RWPE2 (cell line): ENCODE results near the gene NAP1L4.

Experiments
- ATAC-seq: fragments of 200-7000 bp; cut with Tn5 transposase; 3 replicates; pipeline ENCODE4 v1.9.1; 2021; ENCODE audit warnings: low read depth
- DNase-seq: peaks from one replicate; pipeline ENCODE4 v3.0.0-alpha.2; 2020; ENCODE audit warnings: low spot score
- H3K27ac ChIP-seq: fragments of 450-650 bp; 2 replicates; pipeline ENCODE4 v1.5.1; 2017; ENCODE audit warnings: mild to moderate bottlenecking; ENCODE audit not compliant: poor library complexity, severe bottlenecking
- H3K27me3 ChIP-seq: fragments of 250-450 bp; sonication (Bioruptor Pico); 2 replicates; pipeline ENCODE4 v1.5.1; 2021; ENCODE audit warnings: mild to moderate bottlenecking, moderate library complexity; ENCODE audit not compliant: insufficient read depth, poor library complexity, severe bottlenecking
- H3K36me3 ChIP-seq: fragments of 250-450 bp; sonication (Bioruptor Pico); 2 replicates; pipeline ENCODE4 v1.5.1; 2020; ENCODE audit warnings: low read depth, mild to moderate bottlenecking, moderate library complexity
- H3K4me1 ChIP-seq: fragments of 250-450 bp; sonication (Bioruptor Pico); 2 replicates; pipeline ENCODE4 v1.5.1; 2021; ENCODE audit warnings: mild to moderate bottlenecking, moderate library complexity; ENCODE audit not compliant: insufficient read depth, poor library complexity, severe bottlenecking
- H3K4me3 ChIP-seq: fragments of 250-450 bp; sonication (Bioruptor Pico); 2 replicates; pipeline ENCODE4 v1.5.1; 2021; ENCODE audit warnings: mild to moderate bottlenecking, moderate library complexity; ENCODE audit not compliant: severe bottlenecking
- H3K9me3 ChIP-seq: fragments of 250-450 bp; sonication (Bioruptor Pico); 2 replicates; pipeline ENCODE4 v1.5.1; 2021; ENCODE audit warnings: mild to moderate bottlenecking, moderate library complexity; ENCODE audit not compliant: severe bottlenecking
- CTCF ChIP-seq: fragments of 450-650 bp; IDR thresholded peaks from one replicate; pipeline ENCODE4 v1.5.1; 2017; ENCODE audit warnings: mild to moderate bottlenecking, moderate library complexity; ENCODE audit not compliant: poor library complexity, severe bottlenecking

The NAP1L4 gene

DNA sequence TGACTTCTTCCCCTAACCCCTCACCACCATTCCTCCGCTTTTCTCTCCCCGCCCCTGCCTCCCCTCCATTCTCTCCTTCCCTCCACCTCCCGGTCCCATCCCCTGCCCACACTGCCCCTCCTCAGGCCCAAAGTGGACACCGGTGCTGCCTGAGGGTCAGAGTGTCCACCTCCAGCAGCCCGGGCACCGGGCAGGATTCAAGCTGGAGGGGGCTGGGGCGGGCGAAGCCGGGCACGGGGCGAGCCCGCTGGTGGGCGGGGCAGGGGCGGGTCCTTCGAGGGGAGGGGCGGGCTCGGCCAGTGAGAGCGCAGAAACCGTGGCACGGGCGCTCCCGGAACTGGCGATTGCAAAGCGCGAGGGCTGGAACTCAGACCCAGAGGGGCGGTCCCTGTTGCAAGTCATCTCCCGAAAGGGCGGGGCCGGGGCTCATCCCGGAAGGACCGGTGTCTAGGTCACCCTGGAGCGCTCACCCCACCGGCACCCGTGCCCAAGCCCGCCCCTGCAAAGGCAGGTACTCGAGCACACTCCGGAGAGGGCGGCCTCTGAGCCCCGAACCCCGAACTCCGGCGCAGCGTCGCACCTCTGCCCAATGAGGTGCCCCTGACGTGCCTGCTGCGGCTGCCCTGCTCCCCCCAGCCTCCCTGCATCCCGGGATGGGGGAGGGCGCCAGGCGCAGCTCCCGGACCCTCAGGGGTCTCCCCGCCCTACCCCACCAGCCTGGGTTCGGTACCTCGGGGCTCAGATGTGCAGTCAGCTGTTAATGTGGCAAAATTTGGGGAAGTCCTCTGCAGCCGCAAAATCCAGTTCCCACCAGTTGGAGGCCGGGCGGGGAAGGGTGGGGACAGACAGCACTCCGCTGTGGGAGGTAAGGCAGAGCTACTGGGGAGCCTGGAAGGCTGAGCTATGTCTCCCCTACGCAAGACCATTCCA, 90.0 kb downstream of the NAP1L4 start:
- no peak for TF ChIP-seq CTCF
- peak overlapping the region; percentile 67 for H3K27ac ChIP-seq
- DNase-seq (peak; percentile 98), ATAC-seq (peak; percentile 82)
- H3K4me3 ChIP-seq = peak overlapping the region; percentile 43
- peaks cover 10% of the 10 kb centered on the region; the same call in 1 of the 2 replicates for H3K36me3 ChIP-seq
- H3K4me1 ChIP-seq = peaks cover 29% of the 10 kb centered on the region
- no peaks in the 10 kb centered on the region for H3K9me3 ChIP-seq
- H3K27me3 ChIP-seq = no peaks in the 10 kb centered on the region

- peaks cover 10% of the 10 kb centered on the region; the same call in 1 of the 2 replicates for H3K36me3 ChIP-seq
- no peaks in the 10 kb centered on the region for H3K27me3 ChIP-seq
- peak overlapping the region; percentile 67 for H3K27ac ChIP-seq
- no peak for ATAC-seq
- no peak overlapping the region for H3K4me3 ChIP-seq
- TF ChIP-seq CTCF = no peak
- H3K9me3 ChIP-seq = no peaks in the 10 kb centered on the region
- no peak for DNase-seq
- H3K4me1 ChIP-seq = peaks cover 29% of the 10 kb centered on the region
These were observed 90.8 kb downstream of the NAP1L4 start for GRCh38 chr11:2901196-2901796.

GRCh38 chr11:2899080-2899783, 92.9 kb downstream of the NAP1L4 start:
- no peak overlapping the region for H3K4me3 ChIP-seq
- H3K27me3 ChIP-seq = no peaks in the 10 kb centered on the region
- ATAC-seq = no peak
- no peaks in the 10 kb centered on the region for H3K9me3 ChIP-seq
- TF ChIP-seq CTCF = no peak
- H3K27ac ChIP-seq = peak overlapping the region; percentile 75
- DNase-seq = no peak
- no peaks in the 10 kb centered on the region for H3K36me3 ChIP-seq
- peaks cover 26% of the 10 kb centered on the region for H3K4me1 ChIP-seq

DNA sequence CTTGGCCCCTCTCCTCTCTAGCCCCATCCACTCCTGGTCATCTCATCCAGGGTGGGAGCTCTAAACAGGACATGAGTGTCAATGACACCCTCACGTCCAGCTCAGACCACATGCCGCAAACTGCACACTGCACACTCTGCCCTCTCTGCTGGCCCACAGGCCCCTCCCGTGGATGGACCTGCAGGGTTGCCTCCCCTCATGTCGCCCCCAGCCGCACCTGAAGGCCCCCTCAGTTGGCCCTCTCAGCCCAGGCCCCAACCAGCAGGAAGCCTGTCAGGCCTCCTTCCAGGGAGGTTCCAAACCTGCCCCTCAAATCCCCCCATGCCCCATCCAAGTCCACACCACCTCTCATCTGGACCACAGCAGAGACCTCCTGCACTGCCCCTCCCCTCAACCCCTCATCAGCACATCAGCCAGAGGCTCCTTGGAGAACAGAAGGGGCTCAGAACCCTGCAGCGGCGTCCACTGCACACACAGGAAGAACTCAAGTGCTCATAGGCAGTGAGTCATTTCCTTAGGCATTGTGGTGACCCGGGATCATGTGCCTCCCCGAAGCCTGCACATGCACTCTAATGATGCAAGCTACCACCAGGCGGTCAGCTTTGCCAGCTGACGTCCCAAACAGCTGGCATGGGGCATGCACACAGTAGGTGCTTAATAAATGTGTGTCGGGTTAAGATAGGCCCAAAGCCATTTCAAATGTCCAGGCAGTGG, 93.6 kb downstream of the NAP1L4 start:
- no peak for TF ChIP-seq CTCF
- H3K9me3 ChIP-seq = no peaks in the 10 kb centered on the region
- H3K4me1 ChIP-seq = peaks cover 19% of the 10 kb centered on the region
- DNase-seq (no peak), ATAC-seq (peak; percentile 63)
- H3K27ac ChIP-seq = peak overlapping the region; percentile 75
- H3K36me3 ChIP-seq = no peaks in the 10 kb centered on the region
- H3K4me3 ChIP-seq = no peak overlapping the region
- no peaks in the 10 kb centered on the region for H3K27me3 ChIP-seq
